ENCODE data around the gene HTR6.
A peak's percentile ranks its signal among the peaks of the same experiment; 100 is the strongest.

HTR6 gene

GRCh38 chr1:19646377-19647319, 18.0 kb upstream of the HTR6 start:
- no peaks in the 10 kb centered on the region for H3K36me3 Mint-ChIP-seq
- no peaks in the 10 kb centered on the region for H3K9me3 Mint-ChIP-seq
- H3K4me1 Mint-ChIP-seq, result peaks cover 30% of the 10 kb centered on the region
- no peaks in the 10 kb centered on the region for H3K27me3 Mint-ChIP-seq
- peak overlapping the region; percentile 23 for H3K4me3 Mint-ChIP-seq
- no peak overlapping the region for H3K27ac Mint-ChIP-seq

DNA sequence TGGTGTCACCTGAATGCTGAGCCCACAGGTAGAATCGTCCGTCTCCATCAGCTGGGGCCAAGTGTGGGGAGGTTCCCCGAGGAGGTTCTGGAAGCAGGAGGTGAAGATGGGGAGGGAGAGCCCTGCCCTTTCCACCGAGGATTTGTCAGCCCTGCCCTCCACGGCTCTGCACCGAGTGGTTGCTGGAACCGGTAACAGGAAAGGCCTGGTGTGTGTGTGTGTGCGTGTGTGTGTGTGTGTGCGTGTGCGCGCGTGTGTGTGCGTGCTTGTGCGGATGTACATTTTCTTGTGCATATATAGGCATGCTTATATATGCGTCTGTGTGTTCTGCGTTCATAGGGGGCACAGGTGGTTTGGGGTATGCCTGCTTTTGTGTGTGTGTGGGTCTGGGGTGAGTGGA, 17.0 kb upstream of the HTR6 start:
- Mint-ChIP-seq H3K4me1 (peaks cover 30% of the 10 kb centered on the region), H3K27me3 (no peaks in the 10 kb centered on the region), H3K9me3 (no peaks in the 10 kb centered on the region), H3K36me3 (no peaks in the 10 kb centered on the region), H3K27ac (no peak overlapping the region), H3K4me3 (no peak overlapping the region)

DNA sequence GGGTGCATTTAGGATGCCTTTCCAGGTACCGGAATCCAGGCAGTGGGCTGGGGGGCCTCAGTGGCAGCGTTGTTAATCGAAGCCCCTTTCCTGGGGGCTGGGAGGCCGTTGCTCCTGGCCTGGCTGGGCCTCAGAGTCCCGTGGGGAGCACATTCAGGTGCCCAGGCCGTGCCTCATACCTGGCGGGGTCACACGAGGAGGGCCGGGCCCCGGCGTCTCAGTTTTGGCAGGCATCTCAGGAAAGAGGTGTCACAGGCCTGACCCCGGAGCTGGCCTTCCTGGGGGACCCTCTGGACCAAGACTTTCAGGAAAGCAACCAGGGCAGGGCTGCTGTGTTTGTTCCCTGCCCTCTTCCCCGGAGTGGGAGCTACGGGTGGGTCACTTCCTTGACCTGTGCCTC, 16.4 kb upstream of the HTR6 start:
- H3K4me1 Mint-ChIP-seq, result peaks cover 30% of the 10 kb centered on the region
- H3K9me3 Mint-ChIP-seq, result no peaks in the 10 kb centered on the region
- H3K27me3 Mint-ChIP-seq, result no peaks in the 10 kb centered on the region
- H3K36me3 Mint-ChIP-seq, result no peaks in the 10 kb centered on the region
- H3K27ac Mint-ChIP-seq, result no peak overlapping the region
- no peak overlapping the region for H3K4me3 Mint-ChIP-seq

GRCh38 chr1:19648689-19649088, 16.0 kb upstream of the HTR6 start:
- Mint-ChIP-seq H3K4me1 (peaks cover 30% of the 10 kb centered on the region), H3K27me3 (no peaks in the 10 kb centered on the region), H3K27ac (no peak overlapping the region), H3K9me3 (no peaks in the 10 kb centered on the region), H3K4me3 (no peak overlapping the region), H3K36me3 (no peaks in the 10 kb centered on the region)

- no peaks in the 10 kb centered on the region for H3K9me3 Mint-ChIP-seq
- no peaks in the 10 kb centered on the region for H3K36me3 Mint-ChIP-seq
- H3K4me3 Mint-ChIP-seq, result no peak overlapping the region
- H3K4me1 Mint-ChIP-seq, result peaks cover 28% of the 10 kb centered on the region
- no peak overlapping the region for H3K27ac Mint-ChIP-seq
- no peaks in the 10 kb centered on the region for H3K27me3 Mint-ChIP-seq
These were observed 14.1 kb upstream of the HTR6 start for GRCh38 chr1:19650416-19651140.

GRCh38 chr1:19651141-19651737, 13.4 kb upstream of the HTR6 start:
- Mint-ChIP-seq H3K36me3 (no peaks in the 10 kb centered on the region), H3K4me3 (no peak overlapping the region), H3K27ac (no peak overlapping the region), H3K4me1 (peaks cover 23% of the 10 kb centered on the region), H3K27me3 (no peaks in the 10 kb centered on the region), H3K9me3 (no peaks in the 10 kb centered on the region)

DNA sequence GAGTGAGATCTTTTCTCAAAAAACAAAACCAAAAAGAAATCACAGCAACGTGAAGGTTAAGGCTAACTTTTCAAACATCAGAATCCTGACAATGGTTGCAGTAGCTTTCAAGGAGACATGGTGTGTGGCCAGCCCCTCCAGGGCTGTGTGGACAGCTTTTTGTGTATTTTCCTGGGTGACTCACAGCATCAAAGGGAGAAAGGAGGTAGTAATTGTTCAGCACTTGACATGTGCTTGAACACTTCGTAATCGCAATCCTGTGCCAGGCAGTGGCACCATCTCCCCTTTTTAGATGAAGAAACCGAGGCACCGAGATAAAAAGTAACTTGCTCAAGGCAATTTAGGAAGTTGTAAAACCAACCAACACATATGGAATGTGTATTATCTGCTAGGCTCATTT, 10.3 kb upstream of the HTR6 start:
- H3K36me3 Mint-ChIP-seq, result no peaks in the 10 kb centered on the region
- H3K27ac Mint-ChIP-seq, result no peak overlapping the region
- no peaks in the 10 kb centered on the region for H3K9me3 Mint-ChIP-seq
- H3K4me1 Mint-ChIP-seq, result peaks cover 10% of the 10 kb centered on the region
- no peaks in the 10 kb centered on the region for H3K27me3 Mint-ChIP-seq
- no peak overlapping the region for H3K4me3 Mint-ChIP-seq

GRCh38 chr1:19654886-19655717, 9.6 kb upstream of the HTR6 start:
- H3K9me3 Mint-ChIP-seq, result no peaks in the 10 kb centered on the region
- H3K27ac Mint-ChIP-seq, result no peak overlapping the region
- H3K36me3 Mint-ChIP-seq, result no peaks in the 10 kb centered on the region
- H3K4me3 Mint-ChIP-seq, result no peak overlapping the region
- no peaks in the 10 kb centered on the region for H3K27me3 Mint-ChIP-seq
- H3K4me1 Mint-ChIP-seq, result peaks cover 15% of the 10 kb centered on the region

DNA sequence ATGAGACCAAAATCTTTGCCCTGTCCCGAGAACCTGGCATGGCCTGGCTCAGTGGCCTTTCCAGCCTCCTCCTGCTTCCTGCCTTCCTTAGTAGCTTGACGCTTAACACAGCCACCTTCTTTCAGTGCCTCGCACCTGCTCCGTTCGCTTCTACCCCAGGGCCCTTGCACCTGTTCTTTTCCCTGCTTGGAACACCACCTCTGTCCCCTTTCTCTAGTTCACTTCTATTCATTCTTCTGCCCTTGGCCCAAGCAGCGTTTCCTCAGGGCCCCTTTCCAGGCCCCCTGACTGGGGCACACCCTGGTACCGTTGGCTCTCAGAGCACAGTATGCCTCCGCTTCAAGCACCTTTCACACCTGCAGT, 9.0 kb upstream of the HTR6 start:
- no peaks in the 10 kb centered on the region for H3K36me3 Mint-ChIP-seq
- no peaks in the 10 kb centered on the region for H3K9me3 Mint-ChIP-seq
- peaks cover 15% of the 10 kb centered on the region for H3K4me1 Mint-ChIP-seq
- no peaks in the 10 kb centered on the region for H3K27me3 Mint-ChIP-seq
- H3K27ac Mint-ChIP-seq, result no peak overlapping the region
- no peak overlapping the region for H3K4me3 Mint-ChIP-seq

GRCh38 chr1:19656134-19656779, 8.4 kb upstream of the HTR6 start:
- no peaks in the 10 kb centered on the region for H3K36me3 Mint-ChIP-seq
- no peak overlapping the region for H3K27ac Mint-ChIP-seq
- no peaks in the 10 kb centered on the region for H3K27me3 Mint-ChIP-seq
- H3K4me1 Mint-ChIP-seq, result peaks cover 13% of the 10 kb centered on the region
- no peak overlapping the region for H3K4me3 Mint-ChIP-seq
- H3K9me3 Mint-ChIP-seq, result no peaks in the 10 kb centered on the region

DNA sequence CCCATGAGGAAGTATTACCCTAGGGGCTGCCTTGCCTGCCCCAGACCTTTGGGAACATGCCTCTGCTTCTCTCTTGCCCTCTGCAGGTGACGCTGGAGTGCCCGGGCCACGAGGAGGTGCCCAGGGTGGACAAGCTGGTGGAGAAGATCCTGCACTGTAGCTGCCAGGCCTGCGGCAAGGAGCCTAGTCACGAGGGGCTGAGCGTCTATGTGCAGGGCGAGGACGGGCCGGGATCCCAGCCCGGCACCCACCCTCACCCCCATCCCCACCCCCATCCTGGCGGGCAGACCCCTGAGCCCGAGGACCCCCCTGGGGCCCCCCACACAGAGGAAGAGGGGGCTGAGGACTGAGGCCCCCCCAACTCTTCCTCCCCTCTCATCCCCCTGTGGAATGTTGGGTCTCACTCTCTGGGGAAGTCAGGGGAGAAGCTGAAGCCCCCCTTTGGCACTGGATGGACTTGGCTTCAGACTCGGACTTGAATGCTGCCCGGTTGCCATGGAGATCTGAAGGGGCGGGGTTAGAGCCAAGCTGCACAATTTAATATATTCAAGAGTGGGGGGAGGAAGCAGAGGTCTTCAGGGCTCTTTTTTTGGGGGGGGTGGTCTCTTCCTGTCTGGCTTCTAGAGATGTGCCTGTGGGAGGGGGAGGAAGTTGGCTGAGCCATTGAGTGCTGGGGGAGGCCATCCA, 7.8 kb upstream of the HTR6 start:
- Mint-ChIP-seq H3K27ac (no peak overlapping the region), H3K36me3 (no peaks in the 10 kb centered on the region), H3K4me3 (no peak overlapping the region), H3K27me3 (no peaks in the 10 kb centered on the region), H3K4me1 (peaks cover 16% of the 10 kb centered on the region), H3K9me3 (no peaks in the 10 kb centered on the region)

- Mint-ChIP-seq H3K27me3 (no peaks in the 10 kb centered on the region), H3K27ac (no peak overlapping the region), H3K9me3 (no peaks in the 10 kb centered on the region), H3K36me3 (no peaks in the 10 kb centered on the region), H3K4me3 (no peak overlapping the region), H3K4me1 (peaks cover 18% of the 10 kb centered on the region)
These were observed 7.2 kb upstream of the HTR6 start for GRCh38 chr1:19657511-19657910.

GRCh38 chr1:19658186-19658585, 6.5 kb upstream of the HTR6 start:
- Mint-ChIP-seq H3K27me3 (no peaks in the 10 kb centered on the region), H3K4me3 (no peak overlapping the region), H3K9me3 (no peaks in the 10 kb centered on the region), H3K27ac (no peak overlapping the region), H3K36me3 (no peaks in the 10 kb centered on the region), H3K4me1 (peaks cover 20% of the 10 kb centered on the region)

DNA sequence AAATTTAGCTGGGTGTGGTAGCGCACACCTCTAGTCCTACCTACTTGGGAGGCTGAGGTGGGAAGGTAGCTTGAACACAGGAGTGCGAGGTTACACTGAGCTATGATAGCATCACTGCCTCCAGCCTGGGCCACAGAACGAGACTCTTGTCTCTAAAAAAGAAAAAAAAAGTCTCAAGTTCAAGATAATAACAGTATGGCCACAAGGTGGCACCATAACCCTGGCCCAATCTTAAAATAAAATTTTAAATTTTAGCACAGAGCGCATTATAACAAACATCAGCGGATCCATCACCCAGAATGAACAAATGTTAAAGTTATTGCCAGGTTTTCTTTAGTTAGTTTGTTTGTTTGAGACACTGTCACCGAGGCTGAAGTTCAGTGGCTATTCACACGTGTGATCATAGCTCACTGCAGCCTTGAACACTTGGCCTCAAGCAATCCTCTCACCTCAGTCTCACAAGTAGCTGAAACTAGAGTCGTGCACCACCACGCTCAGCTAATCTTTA, 2.9 kb upstream of the HTR6 start:
- no peaks in the 10 kb centered on the region for H3K27me3 Mint-ChIP-seq
- peaks cover 35% of the 10 kb centered on the region for H3K4me1 Mint-ChIP-seq
- no peaks in the 10 kb centered on the region for H3K9me3 Mint-ChIP-seq
- no peak overlapping the region for H3K4me3 Mint-ChIP-seq
- no peak overlapping the region for H3K27ac Mint-ChIP-seq
- no peaks in the 10 kb centered on the region for H3K36me3 Mint-ChIP-seq

Data from activated naive CD4-positive, alpha-beta T cell treated with anti-CD3 and anti-CD28 coated beads, Interleukin-2, amount 50 U/mL, for 24 hours (primary cell).